ENCODE data around the gene PLEKHG3.
"Not testable (repeated sequence)": the region's sequence is repeated elsewhere in the genome, so short reads cannot be mapped to it uniquely, and the experiment has no call there.

The PLEKHG3 gene

DNA sequence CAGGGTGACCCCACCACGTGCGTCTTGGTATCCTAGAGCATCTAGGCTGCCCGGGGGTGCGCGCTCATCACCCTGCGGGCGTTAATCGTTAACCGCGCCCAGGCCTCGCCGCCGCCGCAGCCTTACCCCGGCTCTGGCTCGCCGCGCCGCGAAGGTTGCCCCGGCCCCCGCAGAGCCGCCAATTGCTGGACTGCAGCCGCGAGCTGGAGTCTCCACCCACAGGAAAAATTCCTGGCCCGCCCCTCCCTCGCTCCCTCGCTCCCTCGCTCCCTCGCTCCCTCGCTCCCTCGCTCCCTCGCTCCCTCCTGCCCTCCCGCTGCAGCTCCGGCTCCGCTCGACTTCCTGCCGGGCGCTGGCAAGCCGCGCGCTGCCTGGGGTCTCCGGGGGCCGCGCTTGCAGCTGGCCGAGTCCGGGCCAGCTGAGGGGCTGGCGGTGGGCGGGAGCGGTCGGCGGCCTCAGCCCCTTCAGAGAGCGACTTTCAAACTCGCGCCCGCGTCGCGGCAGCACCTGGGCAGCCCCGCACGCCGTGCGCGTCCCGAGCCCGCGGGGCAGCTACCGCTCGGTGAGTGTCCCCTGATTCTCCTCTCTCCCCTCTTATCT is at the start of gene PLEKHG3:
PLEKHG3 (plus strand) TSS at position 282 of the 600 bp plus-strand sequence. CDS start 23,208 bp downstream, outside the sequence.
- no peak for DNase-seq (ENCODE audit: low read depth)

DNA sequence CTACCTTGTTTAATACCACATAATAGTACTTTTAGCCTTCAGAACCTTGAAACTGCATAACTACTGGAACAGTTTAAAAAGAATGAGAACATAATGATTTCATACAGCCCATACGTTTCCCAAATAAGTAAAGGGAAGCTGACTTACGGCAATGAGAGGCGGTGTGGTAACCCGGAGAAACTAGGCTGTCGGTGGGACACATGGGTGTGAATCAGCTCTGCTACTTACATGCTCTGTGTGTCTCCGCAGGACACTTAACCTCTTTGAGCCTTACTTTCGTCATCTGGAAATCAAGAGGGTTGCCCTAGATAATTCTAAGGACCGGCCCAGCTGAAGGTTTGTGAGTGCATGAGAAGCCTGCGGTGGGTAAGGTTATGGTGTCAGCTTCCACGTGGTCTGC is 49.3 kb upstream of the PLEKHG3 start:
- DNase-seq (ENCODE audit: low read depth) = no peak

DNA sequence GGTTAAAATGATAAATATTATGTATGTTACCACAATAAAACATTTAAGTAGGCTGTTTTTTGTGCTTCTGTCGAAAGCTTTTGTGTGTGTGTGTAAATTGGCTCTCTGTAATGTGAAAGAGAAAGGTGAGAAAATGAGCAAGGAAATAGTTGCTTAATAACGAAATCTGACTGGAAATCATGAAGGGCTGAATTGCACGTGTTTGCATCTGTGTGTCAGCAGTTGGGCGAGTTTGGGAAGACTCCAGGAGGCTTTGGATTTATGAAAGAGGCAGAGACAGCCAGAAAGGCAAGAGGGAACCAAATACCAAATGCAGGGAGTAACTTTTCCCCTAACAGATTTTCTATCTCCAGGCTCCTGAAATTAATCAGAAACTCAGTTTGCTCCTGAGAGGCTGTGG is 47.2 kb upstream of the PLEKHG3 start:
- no peak for DNase-seq (ENCODE audit: low read depth)

GRCh38 chr14:64658201-64658600 is 46.0 kb upstream of the PLEKHG3 start:
- DNase-seq (ENCODE audit: low read depth) = no peak

- DNase-seq (ENCODE audit: low read depth) = not testable (repeated sequence)
These were observed 45.4 kb upstream of the PLEKHG3 start for GRCh38 chr14:64658700-64659264.

DNA sequence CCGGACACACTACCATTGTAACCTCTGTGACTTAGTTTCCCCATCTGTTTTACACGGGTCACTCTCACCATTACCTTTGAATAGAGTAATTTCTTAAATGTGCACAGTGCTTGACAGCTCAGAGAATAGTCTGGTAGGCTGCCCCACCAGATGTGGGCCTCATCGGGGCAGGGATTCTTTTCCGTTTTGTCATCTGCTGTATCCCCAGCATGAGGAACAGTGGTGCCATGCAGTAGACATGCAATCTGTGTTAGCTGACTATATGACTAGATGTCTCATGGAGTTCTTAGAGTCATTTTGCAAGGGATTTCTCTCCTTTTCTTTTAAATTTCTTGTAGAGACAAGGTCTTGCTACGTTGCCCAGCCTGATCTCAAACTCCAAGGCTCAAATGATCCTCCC is 44.9 kb upstream of the PLEKHG3 start:
- DNase-seq (ENCODE audit: low read depth) = no peak

DNA sequence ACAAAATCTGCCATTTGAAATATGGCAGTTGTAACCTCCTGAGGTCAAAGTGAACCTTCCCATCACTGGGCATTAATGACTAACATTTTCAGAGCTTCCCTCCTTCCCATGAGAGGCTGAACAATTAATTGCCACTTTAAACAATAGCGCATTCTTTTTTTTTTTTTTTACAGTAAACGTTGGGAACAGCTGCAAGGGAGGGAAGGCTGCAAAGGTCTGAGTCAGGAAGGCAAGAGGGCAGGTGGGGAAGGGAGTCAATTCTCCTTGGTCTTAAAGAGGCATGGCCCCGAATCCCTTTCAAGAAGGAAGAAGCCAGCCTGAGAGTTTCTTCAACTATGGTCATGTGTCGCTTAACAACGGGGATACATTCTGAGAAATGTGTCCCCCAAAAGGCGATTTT is 41.0 kb upstream of the PLEKHG3 start:
- DNase-seq (ENCODE audit: low read depth) = no peak

DNA sequence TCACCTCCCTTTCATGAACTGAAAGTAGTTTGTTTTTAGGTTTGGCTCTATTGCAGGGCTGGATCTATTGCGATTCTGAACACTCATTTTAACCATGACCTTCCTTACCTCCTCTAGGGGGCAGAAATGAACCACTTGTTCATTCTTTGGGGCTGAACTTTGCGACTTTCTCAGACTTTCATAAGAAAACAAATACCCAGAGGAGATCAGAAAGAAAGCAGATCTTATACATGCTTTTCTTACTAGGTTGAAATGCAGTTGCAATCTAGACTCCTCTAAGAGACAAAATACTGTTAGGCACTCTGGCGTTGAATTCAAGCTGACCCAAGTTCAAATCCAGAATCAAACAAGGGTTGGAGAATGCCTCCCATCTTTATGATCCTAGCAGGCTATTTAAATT is 32.6 kb upstream of the PLEKHG3 start:
- no peak for DNase-seq (ENCODE audit: low read depth)

GRCh38 chr14:64673316-64673715 is 30.9 kb upstream of the PLEKHG3 start:
- DNase-seq (ENCODE audit: low read depth) = no peak

GRCh38 chr14:64673748-64674147 is 30.5 kb upstream of the PLEKHG3 start:
- no peak for DNase-seq (ENCODE audit: low read depth)

DNA sequence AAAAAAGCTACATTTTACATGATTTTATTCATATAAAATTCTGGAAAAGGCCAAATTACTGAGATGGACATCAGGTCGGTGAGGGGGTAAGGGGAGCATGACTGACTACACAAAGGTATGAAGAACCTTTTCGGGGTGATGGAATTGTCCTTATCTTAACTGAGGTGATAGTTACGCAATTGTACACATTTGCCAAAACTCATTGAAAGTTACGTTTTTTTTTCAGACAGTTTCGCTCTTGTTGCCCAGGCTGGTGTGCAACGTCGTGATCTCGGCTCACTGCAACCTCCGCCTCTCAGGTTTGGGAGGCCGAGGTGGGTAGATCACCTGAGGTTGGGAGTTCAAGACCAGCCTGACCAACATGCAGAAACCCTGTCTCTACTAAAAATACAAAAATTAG is 29.4 kb upstream of the PLEKHG3 start:
- DNase-seq (ENCODE audit: low read depth) = no peak

DNA sequence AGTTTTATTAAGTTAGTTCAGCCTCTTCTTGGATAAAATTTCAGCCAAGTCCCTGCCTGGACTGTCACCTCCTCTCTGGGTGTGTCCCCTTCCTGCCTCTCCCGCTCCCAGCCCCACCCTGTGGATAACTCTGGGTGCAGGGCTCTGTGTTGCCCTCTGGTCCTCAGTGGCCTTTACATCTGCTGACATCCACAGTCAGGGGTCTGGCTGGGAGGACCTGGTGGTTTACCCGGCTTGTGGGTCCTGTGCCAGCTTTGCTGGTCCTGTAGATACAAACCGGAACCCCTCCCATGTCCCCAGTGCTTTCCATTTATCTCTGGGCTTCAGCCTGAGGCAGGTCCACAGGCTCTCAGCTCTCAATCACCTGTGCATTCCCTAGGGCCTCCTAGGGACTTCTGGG is 28.9 kb upstream of the PLEKHG3 start:
- DNase-seq (ENCODE audit: low read depth) = no peak

DNA sequence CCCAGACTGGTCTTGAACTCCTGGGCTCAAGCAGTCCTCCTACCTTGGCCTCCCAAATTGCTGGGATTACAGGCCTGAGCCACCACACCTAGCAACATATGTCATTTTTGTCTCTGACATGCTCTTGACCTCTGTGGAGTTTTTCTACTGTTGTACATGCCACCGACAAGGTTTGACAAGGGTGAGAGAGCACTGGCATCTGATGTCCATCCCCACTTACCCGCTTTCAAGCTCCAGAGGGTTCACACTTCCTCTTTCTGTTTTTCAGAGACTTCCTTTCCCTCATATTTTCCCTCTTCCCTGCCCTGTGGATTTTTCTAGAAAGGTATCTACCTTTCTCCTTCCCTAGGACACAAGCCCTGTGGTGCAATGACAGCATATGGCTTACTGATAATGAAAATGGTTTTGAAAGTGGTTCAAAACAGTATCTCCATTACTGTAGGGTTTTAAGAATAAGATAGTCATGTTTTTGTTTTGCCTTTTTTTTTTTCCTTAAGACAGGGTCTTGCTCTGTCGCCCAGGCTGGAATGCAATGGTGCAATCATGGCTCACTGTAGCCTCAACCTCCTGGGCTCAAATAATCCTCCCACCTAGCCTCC is 27.7 kb upstream of the PLEKHG3 start:
- no peak for DNase-seq (ENCODE audit: low read depth)

DNA sequence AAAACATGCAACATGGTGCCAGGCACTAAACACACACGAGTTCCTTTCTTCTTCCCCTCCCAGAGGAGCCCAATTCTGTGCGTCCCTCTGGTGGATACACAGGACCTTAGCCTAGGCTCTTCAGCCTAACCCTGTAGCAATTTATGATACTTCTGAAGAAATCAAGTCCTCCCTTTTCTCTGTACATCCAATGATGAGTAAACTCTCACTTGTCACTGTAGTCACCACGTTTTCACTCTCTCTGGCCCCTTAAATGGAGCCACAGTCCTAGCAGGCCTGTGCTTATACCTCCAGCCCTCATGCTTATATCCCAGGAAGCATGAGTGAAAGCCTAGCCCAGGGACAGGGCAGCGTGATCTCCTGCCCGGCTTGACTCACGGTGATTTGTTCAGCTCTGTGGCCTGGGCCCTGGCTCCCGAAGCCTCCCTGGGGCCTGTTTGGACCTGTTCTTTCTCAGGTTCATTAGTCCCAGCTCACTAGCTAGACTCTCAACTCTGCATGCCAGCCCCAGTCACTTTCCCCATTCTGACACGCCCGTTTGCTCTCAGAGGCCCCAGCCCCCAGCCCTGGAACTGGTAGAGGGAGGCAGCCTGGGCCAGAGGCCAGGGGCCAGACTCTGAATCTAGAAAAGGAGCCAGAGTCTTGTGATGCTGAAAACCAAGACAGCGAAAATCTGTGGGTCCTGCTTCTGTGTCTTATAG is 24.1 kb upstream of the PLEKHG3 start:
- no peak for DNase-seq (ENCODE audit: low read depth)

GRCh38 chr14:64680714-64681065 is 23.5 kb upstream of the PLEKHG3 start:
- DNase-seq (ENCODE audit: low read depth) = no peak

GRCh38 chr14:64681796-64682710 is 22.2 kb upstream of the PLEKHG3 start:
- no peak for DNase-seq (ENCODE audit: low read depth)

- DNase-seq (ENCODE audit: low read depth) = no peak
These were observed 21.4 kb upstream of the PLEKHG3 start for GRCh38 chr14:64682843-64683242.

DNA sequence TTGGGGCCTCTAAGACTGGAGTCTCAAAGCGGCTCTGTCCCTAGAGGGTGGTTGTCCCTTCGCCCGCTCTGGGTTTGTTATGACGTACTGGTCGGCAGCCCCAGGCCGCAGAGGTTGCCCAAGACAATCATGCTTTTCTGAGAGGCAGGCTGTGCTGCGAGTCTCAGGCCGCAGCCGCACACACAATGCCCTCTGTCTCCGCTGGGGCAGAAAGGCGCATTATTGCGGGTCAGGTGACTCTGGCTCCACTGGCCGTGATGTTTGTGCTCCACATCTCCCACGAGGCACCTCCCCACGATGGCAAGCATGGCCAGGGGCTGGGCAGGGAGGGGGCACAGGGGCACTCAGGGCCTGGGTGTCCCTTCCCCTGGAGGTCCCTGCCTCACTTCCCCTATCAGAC is 21.0 kb upstream of the PLEKHG3 start:
- no peak for DNase-seq (ENCODE audit: low read depth)

GRCh38 chr14:64684091-64684490 is 20.1 kb upstream of the PLEKHG3 start:
- DNase-seq (ENCODE audit: low read depth) = no peak

- DNase-seq (ENCODE audit: low read depth) = no peak
These were observed 18.6 kb upstream of the PLEKHG3 start for GRCh38 chr14:64685371-64686281.

- DNase-seq (ENCODE audit: low read depth) = no peak
These were observed 18.0 kb upstream of the PLEKHG3 start for GRCh38 chr14:64686282-64686615.

Data from activated T-cell treated with anti-CD3 and anti-CD28 coated beads for 1 hour (primary cell).